HepG2 (cell line): ENCODE measurements around the gene SSU72. TPM values are rescaled to one million over a fixed set of nuclear protein-coding genes. Genes with fewer than 3 reads are reported as not detected.

Source experiments
- ARHGAP35 ChIP-seq: sonication (generic); formaldehyde crosslinking; IDR thresholded peaks from 2 replicates; pipeline ENCODE4 v1.9.0; 2022; ENCODE audit warnings: mild to moderate bottlenecking, inconsistent platforms, moderate library complexity, missing genetic modification reagents, borderline replicate concordance
- BHLHE40 ChIP-seq: IDR thresholded peaks from 2 replicates; pipeline ENCODE4 v1.6.1; 2011; ENCODE audit warnings: low read length, improper control_type of control experiment
- E2F2 ChIP-seq: sonication (generic); formaldehyde crosslinking; IDR thresholded peaks from 2 replicates; pipeline ENCODE4 v1.4.0; 2020; ENCODE audit warnings: missing genetic modification reagents, borderline replicate concordance
- GLI4 ChIP-seq: sonication (generic); formaldehyde crosslinking; IDR thresholded peaks from 2 replicates; pipeline ENCODE4 v1.5.1; 2020; ENCODE audit warnings: missing genetic modification reagents, mild to moderate bottlenecking, moderate library complexity, borderline replicate concordance
- JUND ChIP-seq: sonication (generic); formaldehyde crosslinking; IDR thresholded peaks from 2 replicates; pipeline ENCODE4 v1.8.0; 2022; ENCODE audit warnings: mild to moderate bottlenecking, missing genetic modification reagents
- KDM5B ChIP-seq: sonication (generic); formaldehyde crosslinking; IDR thresholded peaks from 2 replicates; pipeline ENCODE4 v1.4.0; 2020; ENCODE audit warnings: missing genetic modification reagents, mild to moderate bottlenecking, borderline replicate concordance
- MAFK ChIP-seq, 2 experiments: IDR thresholded peaks in 1 of 2; conservative IDR thresholded peaks in 1 of 2; 2 replicates each; pipeline ENCODE4 v1.6.1; 2011; ENCODE audit warnings: improper control_type of control experiment in 2 of 2, low read length in 2 of 2
- PHB2 ChIP-seq: fragments of 450-650 bp; IDR thresholded peaks from 2 replicates; pipeline ENCODE4 v1.6.1; 2018; ENCODE audit not compliant: partially characterized antibody
- POLR2A ChIP-seq, 2 experiments: IDR thresholded peaks; 2 replicates each; pipeline ENCODE4 v1.6.1; 2011; ENCODE audit warnings: low read depth in 2 of 2, low read length in 2 of 2, mild to moderate bottlenecking in 1 of 2, moderate library complexity in 1 of 2; ENCODE audit not compliant: insufficient read depth in 1 of 2
- TP53 ChIP-seq: sonication (generic); formaldehyde crosslinking; conservative IDR thresholded peaks from 2 replicates; pipeline ENCODE4 v1.4.0; 2020; ENCODE audit warnings: missing genetic modification reagents
- ZBTB1 ChIP-seq: sonication (generic); formaldehyde crosslinking; IDR thresholded peaks from 2 replicates; pipeline ENCODE4 v1.4.0; 2020; ENCODE audit warnings: missing genetic modification reagents, borderline replicate concordance
- ZBTB14 ChIP-seq: sonication (generic); formaldehyde crosslinking; IDR thresholded peaks from 2 replicates; pipeline ENCODE4 v1.4.0; 2020; ENCODE audit warnings: missing genetic modification reagents
- ZGPAT ChIP-seq: IDR thresholded peaks from 2 replicates; pipeline ENCODE4 v1.6.1; 2016; ENCODE audit warnings: mild to moderate bottlenecking
- ZNF619 ChIP-seq: sonication (generic); formaldehyde crosslinking; IDR thresholded peaks from 2 replicates; pipeline ENCODE4 v1.4.0; 2020; ENCODE audit warnings: mild to moderate bottlenecking, missing genetic modification reagents
- ZNF687 ChIP-seq: sonication (generic); formaldehyde crosslinking; IDR thresholded peaks from 2 replicates; pipeline ENCODE4 v1.5.1; 2020; ENCODE audit warnings: mild to moderate bottlenecking, missing genetic modification reagents, moderate library complexity
- ZNF768 ChIP-seq: sonication (generic); formaldehyde crosslinking; IDR thresholded peaks from 2 replicates; pipeline ENCODE4 v1.4.0; 2020; ENCODE audit warnings: missing genetic modification reagents
- ZNF780A ChIP-seq: sonication (generic); formaldehyde crosslinking; IDR thresholded peaks from 2 replicates; pipeline ENCODE4 v1.8.0; 2022; ENCODE audit warnings: mild to moderate bottlenecking, missing genetic modification reagents, moderate library complexity
- polyA plus RNA-seq, 8 experiments: library from polyadenylated mRNA; depleted of rRNA in 3 of 8; stranded (reverse) in 7 of 8; unstranded in 1 of 8; fragments of >200 nt; fragmentation: Illumina TruSeq in 4 of 8; extraction: Trizol in 4 of 8; gene quantifications; 2 replicates each; pipeline versions ENCODE4 v1.2.1 to v1.2.3, GENCODE V29; 2011 to 2016; ENCODE audit warnings: low read depth in 4 of 8, missing spikeins in 1 of 8, mixed read lengths in 1 of 8; ENCODE audit not compliant: insufficient read depth in 1 of 8
- total RNA-seq, 5 experiments: library from RNA; depleted of rRNA; stranded (reverse); fragments of >200 nt; fragmentation: Illumina TruSeq; extraction: Trizol; gene quantifications; 2 replicates each; pipeline ENCODE4 v1.2.3, GENCODE V29; 2016; ENCODE audit warnings: low read depth in 1 of 5
- TF ChIP-seq, protein P1 (sequence below), 2 experiments: sonication (generic) in 1 of 2; formaldehyde crosslinking in 1 of 2; IDR thresholded peaks; 2 replicates each; pipeline versions ENCODE4 v1.4.0 to v1.6.1; 2018 to 2020; ENCODE audit warnings: missing genetic modification reagents in 2 of 2, borderline replicate concordance in 1 of 2, low read depth in 1 of 2, mild to moderate bottlenecking in 1 of 2, missing biosample characterization in 1 of 2

The SSU72 gene
- total and polyA plus RNA-seq, 2 of the 13 experiments (the other 11 are each of a cell fraction or from before 2014, with no cell fraction given): 42.8 to 67.1 TPM

GRCh38 chr1:1574721-1575537, at the start of gene SSU72 (continued):
- no peak for TF ChIP-seq E2F2 (CRISPR knock-in tag)
- TF ChIP-seq GLI4 (CRISPR knock-in tag): no peak
- TF ChIP-seq PHB2: no peak
- no peak for TF ChIP-seq ZBTB1 (CRISPR knock-in tag)
- TF ChIP-seq ARHGAP35 (CRISPR knock-in tag): peak; percentile 46; the same call in 1 of the 2 replicates
- peak; percentile 40 for TF ChIP-seq KDM5B (CRISPR knock-in tag)
- no peak; the same call in 1 of the 2 replicates for TF ChIP-seq ZNF619 (CRISPR knock-in tag)
- TF ChIP-seq ZNF687 (CRISPR knock-in tag): peak; percentile 55; the same call in 1 of the 2 replicates
- TF ChIP-seq JUND (CRISPR knock-in tag): no peak
- TF ChIP-seq POLR2A (IDR thresholded peaks at IDR 0.05; ENCODE audit: insufficient read depth in 1 of 2, low read depth in 2 of 2, low read length in 2 of 2): peak; percentile 70 to 76
- no peak for TF ChIP-seq TP53
- TF ChIP-seq ZBTB14 (CRISPR knock-in tag): peak; percentile 50; the same call in 1 of the 2 replicates
- peak in 1 of 2 experiments; percentile 9; a peak in 1 of 4 replicates for TF ChIP-seq MAFK (conservative IDR thresholded peaks at IDR 0.05 in 1 of 2, IDR thresholded peaks at IDR 0.05 in 1 of 2; ENCODE audit: low read length in 2 of 2)
- peak; percentile 24; the same call in 1 of the 2 replicates for TF ChIP-seq BHLHE40
- peak; percentile 37; the same call in 1 of the 2 replicates for TF ChIP-seq ZGPAT (CRISPR knock-in tag)
- TF ChIP-seq ZNF768: peak; percentile 12; the same call in 1 of the 2 replicates
- TF ChIP-seq, protein P1, sequence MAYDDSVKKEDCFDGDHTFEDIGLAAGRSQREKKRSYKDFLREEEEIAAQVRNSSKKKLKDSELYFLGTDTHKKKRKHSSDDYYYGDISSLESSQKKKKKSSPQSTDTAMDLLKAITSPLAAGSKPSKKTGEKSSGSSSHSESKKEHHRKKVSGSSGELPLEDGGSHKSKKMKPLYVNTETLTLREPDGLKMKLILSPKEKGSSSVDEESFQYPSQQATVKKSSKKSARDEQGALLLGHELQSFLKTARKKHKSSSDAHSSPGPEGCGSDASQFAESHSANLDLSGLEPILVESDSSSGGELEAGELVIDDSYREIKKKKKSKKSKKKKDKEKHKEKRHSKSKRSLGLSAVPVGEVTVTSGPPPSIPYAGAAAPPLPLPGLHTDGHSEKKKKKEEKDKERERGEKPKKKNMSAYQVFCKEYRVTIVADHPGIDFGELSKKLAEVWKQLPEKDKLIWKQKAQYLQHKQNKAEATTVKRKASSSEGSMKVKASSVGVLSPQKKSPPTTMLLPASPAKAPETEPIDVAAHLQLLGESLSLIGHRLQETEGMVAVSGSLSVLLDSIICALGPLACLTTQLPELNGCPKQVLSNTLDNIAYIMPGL (CRISPR knock-in tag; IDR thresholded peaks at IDR 0.05; ENCODE audit: borderline replicate concordance in 1 of 2, low read depth in 1 of 2): no peak; a peak in 2 of 4 replicates
- no peak for TF ChIP-seq ZNF780A
